ENCODE measurements around the gene TTLL8.

GRCh38 chr22:50022171-50022819, 35.8 kb downstream of the TTLL8 start:
- TF ChIP-seq, protein P1, sequence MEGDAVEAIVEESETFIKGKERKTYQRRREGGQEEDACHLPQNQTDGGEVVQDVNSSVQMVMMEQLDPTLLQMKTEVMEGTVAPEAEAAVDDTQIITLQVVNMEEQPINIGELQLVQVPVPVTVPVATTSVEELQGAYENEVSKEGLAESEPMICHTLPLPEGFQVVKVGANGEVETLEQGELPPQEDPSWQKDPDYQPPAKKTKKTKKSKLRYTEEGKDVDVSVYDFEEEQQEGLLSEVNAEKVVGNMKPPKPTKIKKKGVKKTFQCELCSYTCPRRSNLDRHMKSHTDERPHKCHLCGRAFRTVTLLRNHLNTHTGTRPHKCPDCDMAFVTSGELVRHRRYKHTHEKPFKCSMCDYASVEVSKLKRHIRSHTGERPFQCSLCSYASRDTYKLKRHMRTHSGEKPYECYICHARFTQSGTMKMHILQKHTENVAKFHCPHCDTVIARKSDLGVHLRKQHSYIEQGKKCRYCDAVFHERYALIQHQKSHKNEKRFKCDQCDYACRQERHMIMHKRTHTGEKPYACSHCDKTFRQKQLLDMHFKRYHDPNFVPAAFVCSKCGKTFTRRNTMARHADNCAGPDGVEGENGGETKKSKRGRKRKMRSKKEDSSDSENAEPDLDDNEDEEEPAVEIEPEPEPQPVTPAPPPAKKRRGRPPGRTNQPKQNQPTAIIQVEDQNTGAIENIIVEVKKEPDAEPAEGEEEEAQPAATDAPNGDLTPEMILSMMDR (conservative IDR thresholded peaks at IDR 0.05 in 1 of 2, IDR thresholded peaks at IDR 0.05 in 1 of 2; ENCODE audit: low read depth in 1 of 2, low read length in 2 of 2), result no peak
- TF ChIP-seq EZH2 (IDR thresholded peaks at IDR 0.05; ENCODE audit: low read length, missing control alignments), result no peak

All from fibroblast of lung (primary cell).